Adrenal gland (tissue), 5 donors: ENCODE measurements around the gene IKZF3.
"Not testable (repeated sequence)": the region's sequence is repeated elsewhere in the genome, so short reads cannot be mapped to it uniquely, and the experiment has no call there.

ENCODE experiments used
- POLR2A ChIP-seq, 2 donors: fragments of 450-650 bp; IDR thresholded peaks; one replicate each; pipeline ENCODE4 v1.6.1; 2017; ENCODE audit warnings: antibody characterized with exemption in 2 of 2, mild to moderate bottlenecking in 2 of 2, moderate library complexity in 1 of 2
- TF ChIP-seq, protein P1 (sequence below), 6 experiments: fragments of 450-650 bp in 4 of 6; fragments of 200-600 bp in 2 of 6; sonication (generic) in 1 of 6; IDR thresholded peaks; 1 replicate in 5 of 6; 2 replicates in 1 of 6; pipeline versions ENCODE4 v1.5.1 to v1.8.0; 2016 to 2021; ENCODE audit warnings: antibody characterized with exemption in 6 of 6, mild to moderate bottlenecking in 2 of 6, moderate library complexity in 1 of 6
- donor health status: DM: no; HTN: no; CAD: no.

DNA sequence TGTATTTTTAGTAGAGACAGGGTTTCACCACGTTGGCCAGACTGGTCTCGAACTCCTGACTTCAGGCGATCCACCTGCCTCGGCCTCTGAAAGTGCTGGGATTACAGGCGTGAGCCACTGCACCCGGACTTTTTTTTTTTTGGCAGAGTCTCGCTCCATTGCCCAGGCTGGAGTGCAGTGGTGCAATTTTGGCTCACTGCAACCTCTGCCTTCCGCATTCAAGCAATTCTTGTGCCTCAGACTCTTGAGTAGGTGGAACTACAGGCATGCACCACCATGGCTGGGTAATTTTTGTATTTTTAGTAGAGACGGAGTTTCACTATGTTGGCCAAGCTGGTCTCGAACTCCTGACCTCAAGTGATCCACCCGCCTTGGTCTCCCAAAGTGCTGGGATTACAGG, 153.0 kb downstream of the IKZF3 start:
- TF ChIP-seq, protein P1, sequence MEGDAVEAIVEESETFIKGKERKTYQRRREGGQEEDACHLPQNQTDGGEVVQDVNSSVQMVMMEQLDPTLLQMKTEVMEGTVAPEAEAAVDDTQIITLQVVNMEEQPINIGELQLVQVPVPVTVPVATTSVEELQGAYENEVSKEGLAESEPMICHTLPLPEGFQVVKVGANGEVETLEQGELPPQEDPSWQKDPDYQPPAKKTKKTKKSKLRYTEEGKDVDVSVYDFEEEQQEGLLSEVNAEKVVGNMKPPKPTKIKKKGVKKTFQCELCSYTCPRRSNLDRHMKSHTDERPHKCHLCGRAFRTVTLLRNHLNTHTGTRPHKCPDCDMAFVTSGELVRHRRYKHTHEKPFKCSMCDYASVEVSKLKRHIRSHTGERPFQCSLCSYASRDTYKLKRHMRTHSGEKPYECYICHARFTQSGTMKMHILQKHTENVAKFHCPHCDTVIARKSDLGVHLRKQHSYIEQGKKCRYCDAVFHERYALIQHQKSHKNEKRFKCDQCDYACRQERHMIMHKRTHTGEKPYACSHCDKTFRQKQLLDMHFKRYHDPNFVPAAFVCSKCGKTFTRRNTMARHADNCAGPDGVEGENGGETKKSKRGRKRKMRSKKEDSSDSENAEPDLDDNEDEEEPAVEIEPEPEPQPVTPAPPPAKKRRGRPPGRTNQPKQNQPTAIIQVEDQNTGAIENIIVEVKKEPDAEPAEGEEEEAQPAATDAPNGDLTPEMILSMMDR (IDR thresholded peaks at IDR 0.05) = not testable (repeated sequence)
- not testable (repeated sequence) for TF ChIP-seq POLR2A (IDR thresholded peaks at IDR 0.05)
